ENCODE results near the gene DZIP1L.

DZIP1L gene

DNA sequence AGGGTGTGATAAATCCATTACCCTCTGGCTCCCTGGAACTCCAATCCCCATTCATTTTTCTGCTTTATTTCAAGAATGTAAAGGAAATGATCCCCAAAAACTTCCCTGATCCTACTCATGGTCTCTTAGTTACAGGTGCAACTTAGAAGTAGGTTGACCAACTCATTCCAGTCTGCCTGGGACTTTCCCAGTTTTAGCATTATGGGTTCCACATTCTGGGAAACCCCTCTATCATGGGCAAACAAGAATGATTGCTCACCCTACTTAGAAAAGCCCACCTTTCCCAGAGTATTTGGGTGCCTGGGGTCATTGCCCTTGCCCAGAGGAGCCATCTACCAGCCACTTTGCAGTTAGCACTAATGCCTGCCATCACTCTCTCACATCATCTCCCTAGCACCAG is 89.9 kb downstream of the DZIP1L start:
- TF ChIP-seq, protein P1, sequence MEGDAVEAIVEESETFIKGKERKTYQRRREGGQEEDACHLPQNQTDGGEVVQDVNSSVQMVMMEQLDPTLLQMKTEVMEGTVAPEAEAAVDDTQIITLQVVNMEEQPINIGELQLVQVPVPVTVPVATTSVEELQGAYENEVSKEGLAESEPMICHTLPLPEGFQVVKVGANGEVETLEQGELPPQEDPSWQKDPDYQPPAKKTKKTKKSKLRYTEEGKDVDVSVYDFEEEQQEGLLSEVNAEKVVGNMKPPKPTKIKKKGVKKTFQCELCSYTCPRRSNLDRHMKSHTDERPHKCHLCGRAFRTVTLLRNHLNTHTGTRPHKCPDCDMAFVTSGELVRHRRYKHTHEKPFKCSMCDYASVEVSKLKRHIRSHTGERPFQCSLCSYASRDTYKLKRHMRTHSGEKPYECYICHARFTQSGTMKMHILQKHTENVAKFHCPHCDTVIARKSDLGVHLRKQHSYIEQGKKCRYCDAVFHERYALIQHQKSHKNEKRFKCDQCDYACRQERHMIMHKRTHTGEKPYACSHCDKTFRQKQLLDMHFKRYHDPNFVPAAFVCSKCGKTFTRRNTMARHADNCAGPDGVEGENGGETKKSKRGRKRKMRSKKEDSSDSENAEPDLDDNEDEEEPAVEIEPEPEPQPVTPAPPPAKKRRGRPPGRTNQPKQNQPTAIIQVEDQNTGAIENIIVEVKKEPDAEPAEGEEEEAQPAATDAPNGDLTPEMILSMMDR (IDR thresholded peaks at IDR 0.05) = no peak
- no peak for DNase-seq (ENCODE audit: low spot score)
- Histone ChIP-seq H3K27ac (no peak overlapping the region), H3K4me3 (no peak overlapping the region)

DNA sequence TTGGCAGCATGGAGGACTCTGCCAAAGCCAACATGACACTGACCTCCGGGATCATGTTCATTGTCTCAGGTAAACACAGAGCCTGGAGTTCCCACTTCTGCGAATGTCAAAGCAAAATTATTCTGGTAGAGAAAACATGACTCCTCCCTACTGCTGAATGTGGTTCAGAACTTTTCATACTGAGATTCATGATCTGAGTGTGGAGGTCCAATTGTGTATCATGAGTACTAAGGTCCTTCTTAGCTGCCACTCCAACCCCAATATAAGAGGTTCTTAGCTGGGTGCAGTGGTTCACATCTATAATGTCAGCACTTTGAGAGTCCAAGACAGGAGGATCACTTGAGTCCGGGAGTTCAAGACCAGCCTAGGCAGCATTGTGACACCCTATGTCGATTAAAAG is 91.7 kb downstream of the DZIP1L start:
- H3K27ac ChIP-seq = no peak overlapping the region
- TF ChIP-seq, protein P1 (IDR thresholded peaks at IDR 0.05) = no peak
- DNase-seq (ENCODE audit: low spot score) = no peak
- no peak overlapping the region for H3K4me3 ChIP-seq

DNA sequence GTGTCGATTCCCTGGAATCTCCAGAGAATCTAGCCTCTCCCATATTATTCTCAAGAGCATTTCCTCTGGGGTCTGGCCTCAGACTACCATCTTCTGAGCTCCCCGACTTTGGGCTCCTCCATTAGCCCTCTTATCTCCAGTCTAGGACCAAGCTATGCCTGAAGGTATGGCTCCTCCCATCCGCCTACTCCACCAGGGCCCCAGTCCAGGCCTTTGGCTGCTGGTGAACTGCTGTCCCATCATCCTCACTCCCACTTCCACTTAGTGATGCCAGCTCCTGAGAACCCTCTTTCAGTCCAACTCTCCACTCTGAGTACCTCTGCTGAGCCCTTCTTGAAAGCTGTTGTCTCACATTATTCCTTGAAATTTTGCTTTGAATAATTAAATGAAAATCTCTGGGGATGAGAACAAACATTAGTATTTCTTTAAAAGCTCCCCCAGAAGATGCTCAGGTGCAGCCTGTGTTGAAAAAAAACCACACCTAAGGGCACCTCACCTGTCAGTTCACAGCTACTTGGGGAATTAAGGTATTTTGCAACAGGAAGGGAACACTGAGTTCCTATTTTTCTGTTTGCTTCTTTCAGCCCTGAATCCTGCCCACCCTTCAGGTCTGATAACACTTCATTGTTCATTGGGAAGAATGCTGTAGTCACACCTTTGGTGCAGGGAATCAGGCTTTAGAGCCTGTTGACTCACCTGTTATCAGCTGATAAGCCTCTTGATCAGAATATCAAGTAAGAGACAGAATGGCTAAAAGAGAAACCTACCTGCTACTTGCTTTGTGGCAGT is 95.9 kb downstream of the DZIP1L start:
- TF ChIP-seq, protein P1 (IDR thresholded peaks at IDR 0.05) = no peak
- DNase-seq (ENCODE audit: low spot score) = no peak
- H3K4me3 ChIP-seq = no peak overlapping the region
- no peak overlapping the region for H3K27ac ChIP-seq

DNA sequence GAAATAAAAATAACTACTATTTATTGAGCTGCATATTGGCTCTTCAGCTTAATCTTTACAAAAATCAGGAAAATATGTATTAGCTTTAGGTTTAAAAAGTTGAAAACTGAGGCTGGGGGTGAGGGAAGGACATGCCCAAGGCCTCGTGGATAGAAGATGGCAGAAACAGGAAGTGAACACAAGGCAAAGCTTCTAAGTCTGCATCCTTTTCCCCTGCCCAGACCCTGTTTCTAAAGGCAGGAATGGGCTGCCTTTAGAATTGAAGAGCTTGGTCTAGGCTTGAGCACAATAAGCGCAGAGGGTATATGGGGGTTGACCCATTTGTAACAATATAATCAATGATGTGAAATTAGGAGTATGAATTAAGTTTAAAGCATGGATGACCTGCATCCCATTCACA is 99.3 kb downstream of the DZIP1L start:
- TF ChIP-seq, protein P1 (IDR thresholded peaks at IDR 0.05) = no peak
- Histone ChIP-seq H3K4me3 (no peak overlapping the region), H3K27ac (no peak overlapping the region)
- no peak for DNase-seq (ENCODE audit: low spot score)

DNA sequence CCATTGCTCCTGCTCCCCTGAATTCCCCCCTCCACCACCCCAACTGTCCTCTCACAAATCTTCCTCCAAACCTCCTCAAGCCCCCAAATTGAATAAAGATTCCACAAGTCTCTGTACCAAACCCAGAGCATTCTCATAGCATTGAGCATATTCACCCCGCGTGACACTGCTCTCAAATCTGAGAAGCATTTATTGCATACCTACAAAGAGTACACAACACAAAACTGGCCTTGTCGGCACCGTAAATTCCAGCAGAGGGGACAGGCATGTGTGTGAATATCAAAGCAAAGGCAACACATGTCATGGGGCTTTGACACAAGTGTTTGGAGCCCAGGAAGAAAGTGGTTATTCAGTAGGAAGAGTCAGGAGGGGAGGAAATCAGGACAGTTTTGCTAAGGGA is 102.9 kb downstream of the DZIP1L start:
- TF ChIP-seq, protein P1 (IDR thresholded peaks at IDR 0.05) = no peak
- DNase-seq (ENCODE audit: low spot score) = no peak
- Histone ChIP-seq H3K27ac (no peak overlapping the region), H3K4me3 (no peak overlapping the region)

Measured in coronary artery (tissue), 2 donors.